ENCODE results near the gene PDIA4.

PDIA4 gene

GRCh38 chr7:149060156-149060555 lies 31.9 kb upstream of the PDIA4 start:
- ChIA-PET CTCF (no interaction called here), POLR2A (ENCODE audit: low non-redundant PET) (no interaction called here)
- no peak overlapping the region for H3K27ac ChIP-seq
- no peak for DNase-seq (ENCODE audit: low spot score)
- TF ChIP-seq CTCF (conservative IDR thresholded peaks at IDR 0.05; ENCODE audit: low read depth) = no peak

GRCh38 chr7:149053885-149054284 lies 25.6 kb upstream of the PDIA4 start:
- ChIA-PET POLR2A (ENCODE audit: low non-redundant PET) (no interaction called here), CTCF (no interaction called here)
- DNase-seq (ENCODE audit: low spot score) = no peak
- no peak overlapping the region for H3K27ac ChIP-seq
- no peak for TF ChIP-seq CTCF (conservative IDR thresholded peaks at IDR 0.05; ENCODE audit: low read depth)

- POLR2A ChIA-PET (ENCODE audit: low non-redundant PET) = no interaction called here
- no peak for TF ChIP-seq CTCF (conservative IDR thresholded peaks at IDR 0.05; ENCODE audit: low read depth)
- CTCF ChIA-PET = no interaction called here
- no peak overlapping the region for H3K27ac ChIP-seq
- DNase-seq (ENCODE audit: low spot score) = no peak
Observed at GRCh38 chr7:149053384-149053783, 25.1 kb upstream of the PDIA4 start.

- POLR2A ChIA-PET (ENCODE audit: low non-redundant PET) = no interaction called here
- DNase-seq (ENCODE audit: low spot score) = no peak
- TF ChIP-seq CTCF (conservative IDR thresholded peaks at IDR 0.05; ENCODE audit: low read depth) = no peak
- CTCF ChIA-PET = no interaction called here
- H3K27ac ChIP-seq = no peak overlapping the region
Observed at GRCh38 chr7:149050941-149051340, 22.6 kb upstream of the PDIA4 start.

GRCh38 chr7:149048805-149049204 lies 20.5 kb upstream of the PDIA4 start:
- CTCF ChIA-PET = no interaction called here

GRCh38 chr7:149046416-149046815 lies 18.1 kb upstream of the PDIA4 start:
- no peak overlapping the region for H3K27ac ChIP-seq
- no peak for TF ChIP-seq CTCF (conservative IDR thresholded peaks at IDR 0.05; ENCODE audit: low read depth)
- ChIA-PET CTCF (interaction anchor here (0.7 kb wide), 1 partner anchor 62 kb away, joined by 3 read pairs; no protein-coding TSS in a partner anchor), POLR2A (ENCODE audit: low non-redundant PET) (no interaction called here)
- no peak for DNase-seq (ENCODE audit: low spot score)

More at GRCh38 chr7:149048805-149049204, 20.5 kb upstream of the PDIA4 start:
- POLR2A ChIA-PET (ENCODE audit: low non-redundant PET) = no interaction called here
- no peak overlapping the region for H3K27ac ChIP-seq
- no peak for DNase-seq (ENCODE audit: low spot score)
- TF ChIP-seq CTCF (conservative IDR thresholded peaks at IDR 0.05; ENCODE audit: low read depth) = no peak

GRCh38 chr7:149043936-149044335 lies 15.6 kb upstream of the PDIA4 start:
- no peak overlapping the region for H3K27ac ChIP-seq
- no peak for TF ChIP-seq CTCF (conservative IDR thresholded peaks at IDR 0.05; ENCODE audit: low read depth)
- no peak for DNase-seq (ENCODE audit: low spot score)
- ChIA-PET CTCF (no interaction called here), POLR2A (ENCODE audit: low non-redundant PET) (no interaction called here)
